Umbilical cord (tissue), 1 donor: ENCODE results near the gene CD164L2. TPM values are rescaled to one million over a fixed set of nuclear protein-coding genes. Genes with fewer than 3 reads are reported as not detected.

Experiments
- total RNA-seq: library from RNA; depleted of rRNA; stranded (reverse); fragments of >200 nt; gene quantifications from one replicate; pipeline ENCODE4 v1.2.3, GENCODE V29; 2014; ENCODE audit warnings: low replicate concordance; ENCODE audit not compliant: insufficient read depth

Gene CD164L2
- total RNA-seq, 1 donor from 2014 or later: not detected

Other genes starting within 250 kb of the CD164L2 start
- 1.4 TPM for gene SLC9A1, start 228.2 kb downstream of the CD164L2 start, total RNA-seq
- gene WDTC1, start 148.7 kb downstream of the CD164L2 start, total RNA-seq: 12.8 TPM
- 17.3 TPM for gene TMEM222, start 61.2 kb downstream of the CD164L2 start, total RNA-seq
- 8.2 TPM for gene SYTL1, start 41.3 kb downstream of the CD164L2 start, total RNA-seq
- 18.3 TPM for gene MAP3K6, start 16.4 kb downstream of the CD164L2 start, total RNA-seq
- 6.0 TPM for gene FCN3, start 8.5 kb downstream of the CD164L2 start, total RNA-seq
- gene GPR3, start 9.3 kb upstream of the CD164L2 start, total RNA-seq: 0.24 TPM
- gene WASF2, start 106.8 kb upstream of the CD164L2 start, total RNA-seq: 25.3 TPM
- 10.8 TPM for gene AHDC1, start 220.8 kb upstream of the CD164L2 start, total RNA-seq